H1 (cell line): ENCODE data around the gene DYNLRB2. TPM values are rescaled to one million over a fixed set of nuclear protein-coding genes. Genes with fewer than 3 reads are reported as not detected.

Experiments
- GTF2F1 ChIP-seq: IDR thresholded peaks from 2 replicates; pipeline ENCODE4 v1.6.1; 2012; ENCODE audit warnings: low read depth, low read length, improper control_type of control experiment, borderline replicate concordance
- polyA plus RNA-seq, 7 experiments: library from polyadenylated mRNA; depleted of rRNA in 3 of 7; stranded (reverse) in 5 of 7; unstranded in 2 of 7; fragments of >200 nt in 5 of 7; fragments of 200-250 nt in 2 of 7; gene quantifications; 1 replicate in 5 of 7; 2 replicates in 1 of 7; 4 replicates in 1 of 7; pipeline versions ENCODE4 v1.2.1 to v1.2.3, GENCODE V29; 2011 to 2013; ENCODE audit warnings: missing spikeins in 2 of 7, mixed read lengths in 2 of 7
- total RNA-seq: library from RNA; stranded (reverse); fragmentation: NEBNext Ultra II Directional; extraction: Animal tissue kit (Norgen Biotek cat#: 25700); gene quantifications from 2 replicates; pipeline ENCODE4 v1.2.1, GENCODE V29; 2021

The DYNLRB2 gene
- total and polyA plus RNA-seq, 2 of the 8 experiments (the other 6 are each of a cell fraction or from before 2014, with no cell fraction given) = not detected

GRCh38 chr16:80544326-80544725, 3.5 kb downstream of the DYNLRB2 start (continued):
- TF ChIP-seq GTF2F1 = no peak
